Left lung (tissue), 10 donors: ENCODE data around the gene PFN3. TPM values are rescaled to one million over a fixed set of nuclear protein-coding genes. Genes with fewer than 3 reads are reported as not detected.
"Not testable (repeated sequence)": the region's sequence is repeated elsewhere in the genome, so short reads cannot be mapped to it uniquely, and the experiment has no call there.

Source experiments
- ATAC-seq: fragments of 200-7000 bp; cut with Tn5 transposase; one replicate; pipeline ENCODE4 v1.9.1; 2020; ENCODE audit warnings: moderate library complexity
- DNase-seq, 4 donors: peaks; one replicate each; pipeline ENCODE4 v3.0.0-alpha.2; 2013 to 2020
- H3K27ac ChIP-seq, 2 donors: fragments of 200-600 bp; sonication (generic) in 1 of 2; one replicate each; pipeline versions ENCODE4 v1.5.0 to v1.8.0; 2020 to 2021
- H3K27me3 ChIP-seq, 2 donors: fragments of 200-600 bp; sonication (generic) in 1 of 2; one replicate each; pipeline versions ENCODE4 v1.5.0 to v1.8.0; 2020 to 2021
- H3K36me3 ChIP-seq, 2 donors: fragments of 200-600 bp; sonication (generic) in 1 of 2; one replicate each; pipeline versions ENCODE4 v1.5.0 to v1.8.0; 2020 to 2021
- H3K4me1 ChIP-seq, 2 donors: fragments of 200-600 bp; one replicate each; pipeline ENCODE4 v1.8.0; 2021
- H3K4me3 ChIP-seq, 2 donors: fragments of 200-600 bp; sonication (generic) in 1 of 2; one replicate each; pipeline versions ENCODE4 v1.5.0 to v1.8.0; 2020 to 2021; ENCODE audit warnings: mild to moderate bottlenecking in 1 of 2
- H3K9me3 ChIP-seq, 2 donors: fragments of 200-600 bp; sonication (generic) in 1 of 2; one replicate each; pipeline versions ENCODE4 v1.5.0 to v1.8.0; 2020 to 2021
- CTCF ChIP-seq, 2 donors: fragments of 200-600 bp; sonication (generic) in 1 of 2; IDR thresholded peaks; one replicate each; pipeline versions ENCODE4 v1.5.0 to v1.8.0; 2021; ENCODE audit warnings: antibody characterized with exemption in 2 of 2
- intact Hi-C, 2 donors: fragments of 100-400 bp; cut with DNase I; formaldehyde crosslinking; loops; one replicate each; pipeline versions ENCODE4 v1.11.2 to v1.14.2; 2022
- polyA plus RNA-seq, 6 donors: library from polyadenylated mRNA; unstranded; fragments of 120-200 nt; gene quantifications; one replicate each; pipeline ENCODE4 v1.2.1, GENCODE V29; 2013; ENCODE audit not compliant: insufficient read length in 6 of 6
- total RNA-seq, 2 donors: library from RNA; stranded (reverse); fragmentation: NEBNext Ultra II Directional; extraction: Animal tissue kit (Norgen Biotek cat#: 25700); gene quantifications; one replicate each; pipeline ENCODE4 v1.2.1, GENCODE V29; 2021
- donor health status: DM: no; HTN: yes; CAD: no.
- donor health status: DM: no; HTN: no; CAD: no.

PFN3 gene
- total and polyA plus RNA-seq, 8 donors, result not detected

- intact Hi-C loops, result no loop called here
Measured at GRCh38 chr5:177423671-177424070, 23.2 kb upstream of the PFN3 start.

GRCh38 chr5:177421062-177421798 is 20.8 kb upstream of the PFN3 start:
- H3K27me3 ChIP-seq, result no peaks in the 10 kb centered on the region
- ATAC-seq, result no peak
- intact Hi-C loops, result no loop called here

More at GRCh38 chr5:177423671-177424070, 23.2 kb upstream of the PFN3 start:
- H3K9me3 ChIP-seq, result no peaks in the 10 kb centered on the region
- ATAC-seq (no peak), DNase-seq (no peak)
- H3K27ac ChIP-seq, result no peak overlapping the region
- no peak overlapping the region for H3K4me3 ChIP-seq
- H3K4me1 ChIP-seq, result peaks cover 12 to 40% of the 10 kb centered on the region in 2 donors
- TF ChIP-seq CTCF (IDR thresholded peaks at IDR 0.05), result no peak
- no peaks in the 10 kb centered on the region for H3K27me3 ChIP-seq
- H3K36me3 ChIP-seq, result no peaks in the 10 kb centered on the region

GRCh38 chr5:177420472-177420871 is 20.0 kb upstream of the PFN3 start:
- DNase-seq, H3K27me3 ChIP-seq, H3K36me3 ChIP-seq, intact Hi-C loops, H3K4me3 ChIP-seq, H3K27ac ChIP-seq, H3K9me3 ChIP-seq, ATAC-seq: not testable (repeated sequence)
- peaks cover 4 to 42% of the 10 kb centered on the region in 2 donors for H3K4me1 ChIP-seq

More at GRCh38 chr5:177421062-177421798, 20.8 kb upstream of the PFN3 start:
- no peak for TF ChIP-seq CTCF (IDR thresholded peaks at IDR 0.05)
- Histone ChIP-seq H3K4me3 (no peak overlapping the region), H3K4me1 (peaks cover 6 to 37% of the 10 kb centered on the region in 2 donors), H3K9me3 (no peaks in the 10 kb centered on the region), H3K27ac (no peak overlapping the region), H3K36me3 (no peaks in the 10 kb centered on the region)
- DNase-seq, result no peak

- intact Hi-C loops, result no loop called here
- Histone ChIP-seq H3K27me3 (no peaks in the 10 kb centered on the region), H3K36me3 (no peaks in the 10 kb centered on the region), H3K9me3 (no peaks in the 10 kb centered on the region), H3K27ac (no peak overlapping the region), H3K4me3 (no peak overlapping the region), H3K4me1 (peaks cover 0 to 37% of the 10 kb centered on the region in 2 donors)
- DNase-seq, result peak in 1 of 4 donors; percentile 72
- no peak for ATAC-seq
- no peak for TF ChIP-seq CTCF (IDR thresholded peaks at IDR 0.05)
Measured at GRCh38 chr5:177419046-177419445, 18.6 kb upstream of the PFN3 start.

- Histone ChIP-seq H3K4me1 (peaks cover 0 to 42% of the 10 kb centered on the region in 2 donors), H3K27ac (peak overlapping the region in 1 of 2 donors; percentile 74)
- DNase-seq, intact Hi-C loops, H3K9me3 ChIP-seq, H3K27me3 ChIP-seq, ATAC-seq, H3K4me3 ChIP-seq, H3K36me3 ChIP-seq: not testable (repeated sequence)
Measured at GRCh38 chr5:177417081-177417480, 16.6 kb upstream of the PFN3 start.

- Histone ChIP-seq H3K27ac (no peak overlapping the region), H3K27me3 (no peaks in the 10 kb centered on the region), H3K36me3 (no peaks in the 10 kb centered on the region), H3K4me3 (no peak overlapping the region), H3K4me1 (peaks cover 0 to 40% of the 10 kb centered on the region in 2 donors), H3K9me3 (no peaks in the 10 kb centered on the region)
- no peak for ATAC-seq
- no peak for DNase-seq
- no peak for TF ChIP-seq CTCF (IDR thresholded peaks at IDR 0.05)
- intact Hi-C loops, result no loop called here
Measured at GRCh38 chr5:177414481-177414880, 14.0 kb upstream of the PFN3 start.
